K562 (cell line): Measurements from ENCODE around the gene MKNK2. TPM values are rescaled to one million over a fixed set of nuclear protein-coding genes. Genes with fewer than 3 reads are reported as not detected.

Experiments
- BRD9 ChIP-seq: fragments of 450-650 bp; IDR thresholded peaks from 2 replicates; pipeline ENCODE4 v1.6.1; 2018; ENCODE audit warnings: low read depth; ENCODE audit not compliant: partially characterized antibody
- CAMTA2 ChIP-seq: fragments of 250-450 bp; sonication (Bioruptor Pico); conservative IDR thresholded peaks from 2 replicates; pipeline ENCODE4 v1.5.1; 2022
- HINFP ChIP-seq: fragments of 450-650 bp; conservative IDR thresholded peaks from 2 replicates; pipeline ENCODE4 v1.6.1; 2016; ENCODE audit warnings: missing genetic modification characterization, low read depth, mild to moderate bottlenecking, control low read depth, missing compliant biosample characterization
- HNRNPUL1 ChIP-seq: fragments of 200-400 bp; formaldehyde crosslinking; IDR thresholded peaks from 2 replicates; pipeline ENCODE4 v1.6.1; 2017; ENCODE audit warnings: low read length
- KDM2B ChIP-seq: fragments of 250-450 bp; sonication (Bioruptor Pico); IDR thresholded peaks from 2 replicates; pipeline ENCODE4 v1.8.0; 2021; ENCODE audit warnings: mild to moderate bottlenecking, moderate library complexity
- KDM5B ChIP-seq: fragments of 200-600 bp; sonication (generic); IDR thresholded peaks from 2 replicates; pipeline ENCODE4 v1.6.1; 2012; ENCODE audit warnings: low read depth, mild to moderate bottlenecking, moderate library complexity, low read length, control low read depth, inconsistent platforms; ENCODE audit not compliant: insufficient replicate concordance
- KHSRP ChIP-seq: fragments of 450-650 bp; IDR thresholded peaks from 2 replicates; pipeline ENCODE4 v1.6.1; 2017
- MAZ ChIP-seq, 2 experiments: fragments of 450-650 bp in 1 of 2; sonication (generic) in 1 of 2; formaldehyde crosslinking; IDR thresholded peaks in 1 of 2; conservative IDR thresholded peaks in 1 of 2; 2 replicates each; pipeline versions ENCODE4 v1.4.0 to v1.5.0; 2020; ENCODE audit warnings: mild to moderate bottlenecking in 1 of 2, missing genetic modification reagents in 1 of 2
- MTA2 ChIP-seq: fragments of 450-650 bp; IDR thresholded peaks from 2 replicates; pipeline ENCODE4 v1.6.1; 2016; ENCODE audit warnings: low read depth
- MXI1 ChIP-seq: IDR thresholded peaks from 2 replicates; pipeline ENCODE4 v1.6.1; 2011; ENCODE audit warnings: low read depth, mild to moderate bottlenecking, improper control_type of control experiment, low read length
- PHTF2 ChIP-seq: fragments of 250-450 bp; sonication (Bioruptor Pico); IDR thresholded peaks from 2 replicates; pipeline ENCODE4 v1.5.0; 2021; ENCODE audit warnings: mild to moderate bottlenecking
- PML ChIP-seq: IDR thresholded peaks from 2 replicates; pipeline ENCODE4 v1.6.1; 2012; ENCODE audit warnings: low read length, inconsistent platforms
- PRPF4 ChIP-seq: fragments of 200-400 bp; formaldehyde crosslinking; IDR thresholded peaks from one replicate; pipeline ENCODE4 v1.6.1; 2017; ENCODE audit warnings: low read length, low read depth, mild to moderate bottlenecking; ENCODE audit not compliant: insufficient read depth, poor library complexity, severe bottlenecking
- PTTG1 ChIP-seq: fragments of 450-650 bp; IDR thresholded peaks from 2 replicates; pipeline ENCODE4 v1.6.1; 2016; ENCODE audit warnings: low read depth, mild to moderate bottlenecking, missing genetic modification characterization, missing compliant biosample characterization
- SMAD3 ChIP-seq: fragments of 450-650 bp; formaldehyde crosslinking; conservative IDR thresholded peaks from 2 replicates; pipeline ENCODE4 v1.4.0; 2020; ENCODE audit warnings: mild to moderate bottlenecking
- SMAD4 ChIP-seq: fragments of 250-450 bp; sonication (Bioruptor Pico); conservative IDR thresholded peaks from 2 replicates; pipeline ENCODE4 v1.8.0; 2021; ENCODE audit warnings: inconsistent platforms, mild to moderate bottlenecking, moderate library complexity
- TCFL5 ChIP-seq: fragments of 250-450 bp; sonication (Bioruptor Pico); conservative IDR thresholded peaks from 2 replicates; pipeline ENCODE4 v1.6.1; 2021; ENCODE audit warnings: mild to moderate bottlenecking, moderate library complexity, matching md5 sums
- THAP7 ChIP-seq: fragments of 250-450 bp; sonication (Bioruptor Pico); IDR thresholded peaks from 2 replicates; pipeline ENCODE4 v1.5.0; 2021
- ZNF140 ChIP-seq: fragments of 250-450 bp; sonication (Bioruptor Pico); IDR thresholded peaks from 2 replicates; pipeline ENCODE4 v1.8.0; 2021; ENCODE audit warnings: moderate library complexity, mild to moderate bottlenecking, inconsistent platforms
- ZNF184 ChIP-seq: sonication (generic); formaldehyde crosslinking; IDR thresholded peaks from 2 replicates; pipeline ENCODE4 v1.5.0; 2020; ENCODE audit warnings: missing genetic modification reagents
- ZNF644 ChIP-seq: fragments of 200-800 bp; sonication (Bioruptor generic); IDR thresholded peaks from 2 replicates; pipeline ENCODE4 v1.6.1; 2016; ENCODE audit warnings: low read depth, missing genetic modification characterization, missing compliant biosample characterization
- ZNF696 ChIP-seq: fragments of 250-450 bp; sonication (Bioruptor Pico); conservative IDR thresholded peaks from 2 replicates; pipeline ENCODE4 v1.4.0; 2020; ENCODE audit warnings: mild to moderate bottlenecking, moderate library complexity
- ZZZ3 ChIP-seq: fragments of 450-650 bp; IDR thresholded peaks from 2 replicates; pipeline ENCODE4 v1.6.1; 2016; ENCODE audit warnings: antibody characterized with exemption, mild to moderate bottlenecking, moderate library complexity
- polyA plus RNA-seq, 8 experiments: library from polyadenylated mRNA; depleted of rRNA in 4 of 8; stranded (reverse) in 5 of 8; unstranded in 3 of 8; fragments of >200 nt; fragmentation: Nextera tagmentation in 2 of 8; fragmentation: Illumina TruSeq in 1 of 8; extraction: Ambion mirVana in 2 of 8; extraction: Trizol in 1 of 8; gene quantifications; 2 replicates each; pipeline versions ENCODE4 v1.2.1 to v1.2.3, GENCODE V29; 2011 to 2014; ENCODE audit warnings: inconsistent platforms in 1 of 8, missing spikeins in 1 of 8
- total RNA-seq, 7 experiments: library from RNA; depleted of rRNA in 6 of 7; stranded (reverse); fragments of >200 nt in 6 of 7; fragmentation: Illumina TruSeq in 2 of 7; extraction: Trizol in 2 of 7; gene quantifications; 2 replicates each; pipeline versions ENCODE4 v1.2.1 to v1.2.3, GENCODE V29; 2011 to 2021; ENCODE audit warnings: low replicate concordance in 1 of 7
- TF ChIP-seq, protein P1 (sequence below): fragments of 250-450 bp; sonication (Bioruptor Pico); IDR thresholded peaks from 2 replicates; pipeline ENCODE4 v1.8.0; 2022; ENCODE audit warnings: moderate library complexity, mild to moderate bottlenecking, inconsistent platforms
- TF ChIP-seq, protein P2 (sequence below): sonication (generic); formaldehyde crosslinking; IDR thresholded peaks from 2 replicates; pipeline ENCODE4 v1.8.1; 2023; ENCODE audit warnings: mild to moderate bottlenecking, missing genetic modification reagents, moderate library complexity

Gene MKNK2
- total and polyA plus RNA-seq, 9 of the 15 experiments (the other 6 are each of a cell fraction or from before 2014, with no cell fraction given): 5.1 to 191 (median 51.9) TPM

- no peak for TF ChIP-seq KHSRP
- TF ChIP-seq ZNF140 (CRISPR knock-in tag): no peak
- TF ChIP-seq MXI1: no peak
- TF ChIP-seq TCFL5 (CRISPR knock-in tag): no peak
- TF ChIP-seq SMAD4: peak; percentile 20
- peak; percentile 61 for TF ChIP-seq MTA2
- no peak for TF ChIP-seq ZZZ3
- no peak for TF ChIP-seq KDM2B
- no peak for TF ChIP-seq BRD9
- TF ChIP-seq, protein P1, sequence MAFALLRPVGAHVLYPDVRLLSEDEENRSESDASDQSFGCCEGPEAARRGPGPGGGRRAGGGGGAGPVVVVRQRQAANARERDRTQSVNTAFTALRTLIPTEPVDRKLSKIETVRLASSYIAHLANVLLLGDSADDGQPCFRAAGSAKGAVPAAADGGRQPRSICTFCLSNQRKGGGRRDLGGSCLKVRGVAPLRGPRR (CRISPR knock-in tag): no peak
- no peak for TF ChIP-seq CAMTA2 (CRISPR knock-in tag)
- TF ChIP-seq HINFP (tag): no peak
- no peak for TF ChIP-seq SMAD3
- TF ChIP-seq MAZ (CRISPR knock-in tag; conservative IDR thresholded peaks at IDR 0.05 in 1 of 2, IDR thresholded peaks at IDR 0.05 in 1 of 2): peak in 1 of 2 experiments; percentile 90
- TF ChIP-seq ZNF644 (tag): no peak; the same call in 1 of the 2 replicates
- TF ChIP-seq ZNF696 (CRISPR knock-in tag): no peak
- no peak for TF ChIP-seq PRPF4
- TF ChIP-seq PML: no peak; the same call in 1 of the 2 replicates
- TF ChIP-seq ZNF184 (CRISPR knock-in tag): no peak
- TF ChIP-seq PTTG1 (tag): no peak
- TF ChIP-seq PHTF2: no peak
- TF ChIP-seq, protein P2, sequence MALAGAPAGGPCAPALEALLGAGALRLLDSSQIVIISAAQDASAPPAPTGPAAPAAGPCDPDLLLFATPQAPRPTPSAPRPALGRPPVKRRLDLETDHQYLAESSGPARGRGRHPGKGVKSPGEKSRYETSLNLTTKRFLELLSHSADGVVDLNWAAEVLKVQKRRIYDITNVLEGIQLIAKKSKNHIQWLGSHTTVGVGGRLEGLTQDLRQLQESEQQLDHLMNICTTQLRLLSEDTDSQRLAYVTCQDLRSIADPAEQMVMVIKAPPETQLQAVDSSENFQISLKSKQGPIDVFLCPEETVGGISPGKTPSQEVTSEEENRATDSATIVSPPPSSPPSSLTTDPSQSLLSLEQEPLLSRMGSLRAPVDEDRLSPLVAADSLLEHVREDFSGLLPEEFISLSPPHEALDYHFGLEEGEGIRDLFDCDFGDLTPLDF (CRISPR knock-in tag): no peak
- no peak for TF ChIP-seq THAP7
- TF ChIP-seq HNRNPUL1: no peak
- peak; percentile 72 for TF ChIP-seq KDM5B
Observed at GRCh38 chr19:2055931-2056836, 5.1 kb upstream of the MKNK2 start (continued).
